Activated naive CD8-positive, alpha-beta T cell treated with anti-CD3 and anti-CD28 coated beads for 36 hours (primary cell): ENCODE results near the gene DBP. TPM values are rescaled to one million over a fixed set of nuclear protein-coding genes. Genes with fewer than 3 reads are reported as not detected.
A peak's percentile ranks its signal among the peaks of the same experiment; 100 is the strongest.

Experiments used
- DNase-seq: peaks from one replicate; pipeline ENCODE4 v3.0.0; 2021
- H3K27ac Mint-ChIP-seq: one replicate; pipeline ENCODE4 v1.8.0; 2022; ENCODE audit warnings: mild to moderate bottlenecking, moderate library complexity, mixed read lengths
- H3K27me3 Mint-ChIP-seq: one replicate; pipeline ENCODE4 v1.8.0; 2022; ENCODE audit warnings: mild to moderate bottlenecking, mixed read lengths
- H3K36me3 Mint-ChIP-seq: one replicate; pipeline ENCODE4 v1.8.0; 2021; ENCODE audit warnings: mild to moderate bottlenecking, mixed read lengths
- H3K4me1 Mint-ChIP-seq: one replicate; pipeline ENCODE4 v1.8.0; 2021; ENCODE audit warnings: mixed read lengths
- H3K4me3 Mint-ChIP-seq: one replicate; pipeline ENCODE4 v1.8.0; 2022; ENCODE audit warnings: mild to moderate bottlenecking, moderate library complexity, mixed read lengths
- H3K9me3 Mint-ChIP-seq: one replicate; pipeline ENCODE4 v1.8.0; 2022; ENCODE audit warnings: mixed read lengths
- total RNA-seq, 2 experiments: library from RNA; stranded (reverse); gene quantifications; one replicate each; pipeline ENCODE4 v1.2.3, GENCODE V29; 2021

DBP gene
- total RNA-seq, 2 experiments from 2014 or later: 9.3 to 10.1 TPM

- Mint-ChIP-seq H3K9me3 (no peaks in the 10 kb centered on the region), H3K4me3 (peak overlapping the region; percentile 97), H3K36me3 (peaks cover 56% of the 10 kb centered on the region), H3K27me3 (no peaks in the 10 kb centered on the region), H3K4me1 (peaks cover 32% of the 10 kb centered on the region), H3K27ac (peak overlapping the region; percentile 99)
- no peak for DNase-seq
These were observed 19.8 kb downstream of the DBP start for GRCh38 chr19:48617146-48617937.

GRCh38 chr19:48616491-48617056 is 20.6 kb downstream of the DBP start:
- Mint-ChIP-seq H3K27ac (peak overlapping the region; percentile 99), H3K36me3 (peaks cover 53% of the 10 kb centered on the region)
- no peak for DNase-seq

DNA sequence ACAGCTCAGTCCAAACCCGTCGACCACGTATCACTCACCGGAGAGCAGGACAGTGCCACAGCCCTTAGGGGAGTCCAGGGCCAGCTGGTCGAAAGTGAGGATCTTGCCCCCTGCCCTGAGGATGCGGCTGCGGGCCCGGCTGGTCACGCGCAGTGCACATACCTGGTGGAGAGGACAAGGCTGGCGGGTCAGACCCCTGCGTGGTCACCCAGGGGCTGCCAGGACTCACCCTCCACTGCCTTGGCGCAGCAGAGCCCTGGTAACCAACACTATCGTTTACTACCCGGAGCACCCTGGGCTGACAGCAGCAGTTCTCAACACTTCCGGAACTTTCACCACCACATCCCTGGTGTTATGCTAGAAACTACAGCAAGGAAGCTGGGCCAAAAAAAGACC is 21.1 kb downstream of the DBP start:
- H3K36me3 Mint-ChIP-seq: peaks cover 50% of the 10 kb centered on the region
- H3K27ac Mint-ChIP-seq: peak overlapping the region; percentile 99
- no peak for DNase-seq

More at GRCh38 chr19:48616491-48617056, 20.6 kb downstream of the DBP start:
- Mint-ChIP-seq H3K4me3 (peak overlapping the region; percentile 97), H3K4me1 (peaks cover 28% of the 10 kb centered on the region), H3K27me3 (no peaks in the 10 kb centered on the region), H3K9me3 (no peaks in the 10 kb centered on the region)

DNA sequence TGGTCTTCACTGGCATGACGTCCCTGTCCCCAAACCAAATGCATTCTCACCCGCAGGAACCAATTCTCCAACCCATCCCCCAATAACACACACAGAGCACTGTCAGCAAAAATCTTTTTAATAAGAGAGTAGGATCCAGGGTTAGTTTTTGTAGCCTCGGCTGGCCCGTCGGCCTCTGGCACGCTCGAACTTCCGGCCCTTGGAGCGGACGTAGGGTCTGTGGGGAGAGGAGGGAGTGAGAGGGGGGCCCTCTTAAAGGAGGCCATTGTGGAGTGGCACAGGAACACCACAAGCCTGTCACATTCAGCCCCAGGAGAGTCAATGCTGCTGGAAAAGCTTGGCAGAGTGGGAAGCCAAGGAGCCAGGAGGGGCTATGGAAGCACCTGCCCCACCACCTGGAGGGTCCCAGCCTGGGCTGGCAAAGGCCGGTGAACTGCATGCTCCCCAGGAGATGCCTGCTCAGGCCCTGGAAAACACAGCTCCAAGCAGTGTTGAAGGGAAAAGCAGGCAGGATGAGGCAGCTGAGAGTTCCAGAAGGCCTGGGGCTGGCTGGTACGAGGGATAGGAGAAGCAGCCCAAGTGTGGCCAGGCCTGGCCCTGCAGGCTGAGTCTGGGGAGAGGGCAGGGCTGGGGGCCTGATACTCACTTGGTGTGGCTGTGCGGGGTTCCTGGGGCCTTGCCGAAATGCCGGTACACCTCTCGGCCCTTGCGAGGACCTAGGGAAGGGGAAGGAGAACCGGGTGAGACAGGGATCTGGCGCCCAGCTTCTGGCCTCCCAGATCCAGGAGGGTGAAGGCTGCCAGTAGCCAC is 21.7 kb downstream of the DBP start:
- no peaks in the 10 kb centered on the region for H3K9me3 Mint-ChIP-seq
- no peaks in the 10 kb centered on the region for H3K27me3 Mint-ChIP-seq
- H3K27ac Mint-ChIP-seq: peak overlapping the region; percentile 32
- peaks cover 25% of the 10 kb centered on the region for H3K4me1 Mint-ChIP-seq
- peak overlapping the region; percentile 37 for H3K4me3 Mint-ChIP-seq
- no peak for DNase-seq
- H3K36me3 Mint-ChIP-seq: peaks cover 50% of the 10 kb centered on the region

More for the DNA sequence above, 21.1 kb downstream of the DBP start:
- Mint-ChIP-seq H3K4me1 (peaks cover 25% of the 10 kb centered on the region), H3K9me3 (no peaks in the 10 kb centered on the region), H3K27me3 (no peaks in the 10 kb centered on the region), H3K4me3 (peak overlapping the region; percentile 97)

DNA sequence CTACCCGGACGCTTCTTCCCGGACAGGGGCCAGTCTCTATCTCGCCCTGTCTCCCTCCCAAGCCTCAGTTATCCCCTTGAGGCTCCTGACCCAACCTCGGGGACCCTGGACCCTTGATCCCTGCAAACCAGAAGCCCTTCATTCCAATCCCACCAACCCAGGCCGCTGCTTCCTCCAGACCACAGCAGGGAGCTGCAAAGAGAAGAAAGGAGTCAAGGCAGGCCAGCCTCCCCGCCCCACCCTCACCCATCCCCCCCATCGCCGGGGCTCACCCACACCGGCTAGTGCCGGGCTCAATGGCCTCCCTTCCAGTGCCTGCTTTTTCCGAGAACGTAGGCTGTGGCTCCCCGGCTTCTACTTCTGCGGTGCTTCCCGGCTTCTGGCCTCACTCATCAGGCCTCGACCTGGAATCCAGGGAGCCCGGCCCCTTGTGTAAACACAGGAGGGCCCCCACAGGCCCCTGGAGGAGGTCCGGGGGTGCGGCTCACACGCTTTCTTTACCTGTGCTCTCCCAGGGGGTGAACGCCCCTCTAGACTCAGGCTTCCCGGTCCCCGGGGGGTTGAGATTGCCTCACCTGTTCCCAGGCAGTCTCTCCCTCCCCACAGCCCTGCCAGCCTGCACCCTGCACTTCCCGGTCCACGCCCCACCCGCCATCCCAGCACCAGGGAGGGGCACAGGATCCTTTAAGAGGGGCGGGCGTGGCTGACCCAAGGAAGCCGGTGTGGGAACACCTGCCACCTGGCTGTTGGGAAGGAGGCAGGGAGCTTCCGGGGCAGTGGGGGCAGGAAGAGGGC is 22.5 kb downstream of the DBP start, which contains the start of gene FAM83E:
TSS of gene FAM83E (minus strand) at position 641 of the 795 bp plus-strand sequence. CDS start 1,704 bp downstream, outside the sequence.
- no peaks in the 10 kb centered on the region for H3K27me3 Mint-ChIP-seq
- H3K27ac Mint-ChIP-seq: peak within 1 kb of the TSS; percentile 60
- H3K9me3 Mint-ChIP-seq: no peaks in the 10 kb centered on the region
- peaks cover 18% of the 10 kb centered on the region for H3K4me1 Mint-ChIP-seq
- peak within 1 kb of the TSS; percentile 37 for H3K4me3 Mint-ChIP-seq
- H3K36me3 Mint-ChIP-seq: peaks cover 45% of the 10 kb centered on the region
- no peak for DNase-seq

DNA sequence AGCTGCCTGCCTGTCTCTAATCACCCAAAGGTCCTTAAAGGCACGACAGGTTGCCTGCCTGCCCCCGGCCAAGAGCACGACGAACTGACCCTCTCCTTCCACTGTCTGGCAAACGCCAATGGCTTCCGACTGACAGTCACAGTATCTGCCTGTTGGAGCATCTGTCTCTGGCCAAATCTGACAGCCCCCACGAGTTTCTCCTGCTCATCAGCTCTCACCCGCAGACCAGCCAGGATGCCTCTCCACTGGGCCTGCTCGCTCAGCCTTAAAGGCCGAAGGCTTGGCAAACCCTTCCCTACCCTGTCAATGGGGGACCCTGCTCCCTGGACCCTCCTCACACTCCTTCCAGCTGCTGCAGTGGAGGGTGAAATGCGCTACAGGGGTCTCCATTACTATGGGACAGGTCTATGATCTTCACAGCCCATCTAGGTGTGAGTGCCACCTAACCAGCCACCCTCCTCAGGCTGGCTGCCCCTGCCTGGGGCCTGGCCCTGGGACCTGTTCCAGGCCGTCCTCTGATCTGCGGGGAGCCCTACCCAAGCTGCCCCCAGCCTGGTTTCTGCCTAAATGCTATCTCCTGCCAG is 23.2 kb downstream of the DBP start:
- Mint-ChIP-seq H3K27ac (peak overlapping the region; percentile 60), H3K4me3 (peak overlapping the region; percentile 34), H3K4me1 (peaks cover 15% of the 10 kb centered on the region)

DNA sequence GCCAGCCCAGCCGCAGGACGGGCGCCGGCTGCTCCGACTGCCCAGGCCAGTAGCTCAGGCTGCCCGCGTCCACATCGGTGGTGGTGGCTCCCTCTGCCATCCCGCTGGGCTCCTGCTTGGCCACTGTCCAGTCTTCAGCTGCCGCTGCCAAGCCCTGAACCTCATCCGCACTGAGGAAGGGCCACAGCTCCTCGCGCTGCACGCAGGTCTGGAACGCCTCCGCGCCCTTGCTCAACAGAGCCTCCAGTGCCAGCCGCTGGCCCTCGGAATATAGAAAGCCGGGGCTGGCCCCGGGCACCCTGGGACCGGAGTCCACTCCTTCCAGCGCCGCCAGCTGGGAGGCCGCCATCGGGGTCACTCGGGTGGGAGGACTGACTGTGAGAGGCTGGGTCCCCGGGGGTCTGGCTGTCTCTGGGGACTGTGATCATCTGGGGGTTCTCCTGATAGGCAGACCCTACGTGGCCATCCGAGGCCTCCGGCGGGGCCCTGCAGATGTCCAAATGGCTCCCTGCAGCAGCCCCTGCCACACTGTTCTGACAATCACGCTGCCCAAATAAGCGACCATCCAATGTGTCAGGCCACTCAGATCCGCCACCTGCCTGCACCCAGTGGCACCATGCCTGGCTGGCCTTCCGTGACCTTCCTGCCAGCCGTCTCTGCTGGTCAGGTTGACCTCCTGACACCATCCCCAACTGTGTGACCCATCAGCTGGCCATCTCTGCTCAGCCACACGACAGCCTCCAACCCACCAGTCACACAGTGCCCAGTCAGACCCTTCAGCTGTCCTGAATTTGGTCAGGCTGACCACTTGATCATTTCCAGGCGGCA is 23.9 kb downstream of the DBP start:
- Mint-ChIP-seq H3K9me3 (no peaks in the 10 kb centered on the region), H3K36me3 (peaks cover 37% of the 10 kb centered on the region), H3K27ac (peak overlapping the region; percentile 50), H3K4me1 (peaks cover 15% of the 10 kb centered on the region), H3K4me3 (peak overlapping the region; percentile 6), H3K27me3 (no peaks in the 10 kb centered on the region)
- no peak for DNase-seq

More for the DNA sequence above, 23.2 kb downstream of the DBP start:
- DNase-seq: no peak
- H3K36me3 Mint-ChIP-seq: peaks cover 42% of the 10 kb centered on the region
- H3K27me3 Mint-ChIP-seq: no peaks in the 10 kb centered on the region
- H3K9me3 Mint-ChIP-seq: no peaks in the 10 kb centered on the region

DNA sequence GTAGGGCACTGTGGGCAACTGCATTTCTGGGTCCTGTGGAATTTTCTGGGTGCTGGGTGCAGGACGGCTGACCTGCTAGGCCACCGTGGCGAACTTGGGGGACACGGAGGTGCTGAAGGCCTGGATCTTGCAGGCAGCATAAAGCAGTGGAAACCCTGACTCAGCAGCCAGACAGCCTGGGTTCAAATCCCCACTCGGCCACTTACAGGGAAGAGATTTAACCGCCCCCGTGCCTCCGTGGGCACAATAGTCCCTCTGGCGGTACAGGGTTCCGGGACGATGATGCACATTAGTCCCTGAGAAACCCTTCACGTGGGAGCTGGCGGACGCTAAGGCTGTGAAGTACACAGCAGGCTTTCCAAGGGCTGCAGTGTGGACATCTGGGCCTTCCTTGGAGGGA is 25.3 kb downstream of the DBP start:
- no peak overlapping the region for H3K4me3 Mint-ChIP-seq
- H3K4me1 Mint-ChIP-seq: peaks cover 10% of the 10 kb centered on the region
- H3K9me3 Mint-ChIP-seq: no peaks in the 10 kb centered on the region
- H3K27me3 Mint-ChIP-seq: no peaks in the 10 kb centered on the region
- peaks cover 23% of the 10 kb centered on the region for H3K36me3 Mint-ChIP-seq
- DNase-seq: no peak
- peak overlapping the region; percentile 54 for H3K27ac Mint-ChIP-seq

DNA sequence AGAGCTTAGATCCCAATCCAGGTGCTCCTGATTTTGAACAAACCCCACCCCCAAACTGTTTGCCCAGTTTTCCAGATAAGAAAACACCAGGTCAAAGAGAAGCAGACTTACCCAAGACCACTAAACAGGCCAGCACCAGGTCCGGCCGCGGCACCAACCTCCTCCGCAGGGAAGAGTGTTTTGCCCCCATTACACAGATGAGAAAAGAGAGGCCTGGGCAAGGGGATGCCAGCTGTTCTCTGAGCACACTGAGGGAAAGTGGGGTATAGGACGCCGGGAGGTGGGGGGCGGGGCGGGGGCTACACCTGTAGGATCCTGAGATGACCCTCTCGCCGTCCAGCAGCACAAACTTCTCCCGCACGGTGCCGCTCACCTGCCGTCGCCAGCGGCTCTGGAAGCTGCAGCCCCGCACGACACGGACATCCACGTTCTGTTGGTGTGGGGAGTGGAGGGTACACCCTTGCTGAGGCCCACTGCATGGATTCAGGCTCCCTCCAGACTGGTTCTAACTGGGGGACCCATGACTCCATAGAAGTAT is 27.5 kb downstream of the DBP start:
- no peak for DNase-seq
- H3K27me3 Mint-ChIP-seq: no peaks in the 10 kb centered on the region
- peaks cover 11% of the 10 kb centered on the region for H3K36me3 Mint-ChIP-seq
- H3K4me1 Mint-ChIP-seq: peaks cover 5% of the 10 kb centered on the region
- H3K4me3 Mint-ChIP-seq: no peak overlapping the region
- H3K9me3 Mint-ChIP-seq: no peaks in the 10 kb centered on the region
- no peak overlapping the region for H3K27ac Mint-ChIP-seq

DNA sequence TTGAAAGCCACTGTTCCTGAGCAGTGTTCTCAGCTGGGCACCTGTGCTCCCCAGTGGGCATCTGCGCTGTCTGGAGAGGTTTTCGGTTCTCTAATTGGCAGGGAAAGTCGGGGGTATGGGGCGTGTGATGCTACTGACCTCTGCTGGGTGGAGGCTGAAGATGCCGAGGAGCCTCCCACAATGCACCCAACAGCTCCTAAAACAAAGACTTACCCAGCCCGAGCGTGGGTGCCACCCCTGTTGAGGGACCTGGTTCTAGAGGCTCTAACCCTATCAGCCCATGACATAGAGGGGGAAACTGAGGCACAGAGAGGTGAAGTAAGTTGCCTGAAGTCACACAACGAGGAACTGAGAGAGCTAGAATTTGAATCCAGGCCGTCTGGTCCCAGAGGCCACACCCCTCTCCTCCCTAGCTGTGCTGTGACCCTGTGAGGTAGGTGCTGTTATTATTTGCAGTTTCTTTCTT is 28.3 kb downstream of the DBP start:
- peaks cover 6% of the 10 kb centered on the region for H3K36me3 Mint-ChIP-seq

GRCh38 chr19:48607359-48607755 is 29.8 kb downstream of the DBP start:
- peaks cover 2% of the 10 kb centered on the region for H3K36me3 Mint-ChIP-seq
- no peaks in the 10 kb centered on the region for H3K9me3 Mint-ChIP-seq
- no peak for DNase-seq
- no peak overlapping the region for H3K4me3 Mint-ChIP-seq
- no peaks in the 10 kb centered on the region for H3K27me3 Mint-ChIP-seq
- no peaks in the 10 kb centered on the region for H3K4me1 Mint-ChIP-seq
- no peak overlapping the region for H3K27ac Mint-ChIP-seq

More for the DNA sequence above, 28.3 kb downstream of the DBP start:
- H3K4me3 Mint-ChIP-seq: no peak overlapping the region
- H3K27ac Mint-ChIP-seq: no peak overlapping the region
- H3K4me1 Mint-ChIP-seq: peaks cover 3% of the 10 kb centered on the region
- H3K9me3 Mint-ChIP-seq: no peaks in the 10 kb centered on the region
- H3K27me3 Mint-ChIP-seq: no peaks in the 10 kb centered on the region
- peak; percentile 47 for DNase-seq

DNA sequence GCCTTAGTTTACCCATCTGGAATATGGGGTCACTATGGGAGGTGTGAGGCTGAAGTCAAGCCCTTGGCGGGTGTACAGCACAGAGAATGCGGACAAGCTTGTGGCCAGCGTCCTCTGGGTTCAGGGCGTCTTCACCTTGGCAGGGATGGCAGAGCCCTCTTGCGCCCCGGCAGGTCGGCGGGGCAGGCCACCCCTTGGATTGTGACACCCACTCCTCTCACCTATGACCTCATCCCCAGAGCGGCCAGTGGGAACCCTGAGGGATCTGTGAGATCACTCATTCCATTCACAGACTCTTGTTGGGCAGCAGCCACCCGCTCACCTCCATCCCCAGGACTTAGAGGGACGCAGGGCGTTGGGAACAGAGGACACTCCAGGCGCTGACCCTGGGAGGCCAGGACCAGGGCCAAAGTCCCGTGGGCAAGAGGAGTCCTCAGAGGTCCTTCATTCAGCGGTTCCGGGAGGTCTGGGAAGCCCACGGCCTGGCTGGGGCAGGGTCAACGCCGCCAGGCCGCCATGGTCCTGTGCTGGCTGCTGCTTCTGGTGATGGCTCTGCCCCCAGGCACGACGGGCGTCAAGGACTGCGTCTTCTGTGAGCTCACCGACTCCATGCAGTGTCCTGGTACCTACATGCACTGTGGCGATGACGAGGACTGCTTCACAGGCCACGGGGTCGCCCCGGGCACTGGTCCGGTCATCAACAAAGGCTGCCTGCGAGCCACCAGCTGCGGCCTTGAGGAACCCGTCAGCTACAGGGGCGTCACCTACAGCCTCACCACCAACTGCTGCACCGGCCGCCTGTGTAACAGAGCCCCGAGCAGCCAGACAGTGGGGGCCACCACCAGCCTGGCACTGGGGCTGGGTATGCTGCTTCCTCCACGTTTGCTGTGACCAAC is 30.5 kb downstream of the DBP start, which contains the start of gene SPACA4:
TSS of gene SPACA4 (plus strand) at position 280 of the 896 bp plus-strand sequence. CDS start at position 517, 237 bp downstream.
- Mint-ChIP-seq H3K4me3 (no peak within 1 kb of the TSS), H3K27ac (no peak within 1 kb of the TSS), H3K36me3 (peaks cover 2% of the 10 kb centered on the region), H3K9me3 (no peaks in the 10 kb centered on the region), H3K4me1 (no peaks in the 10 kb centered on the region), H3K27me3 (no peaks in the 10 kb centered on the region)
- DNase-seq: no peak
